Activated CD4-positive, alpha-beta T cell treated with anti-CD3 and anti-CD28 coated beads, Interleukin-2, Interleukin-6, amounts not matched to agents 100 ng/mL and 50 ng/mL, durations not matched to agents 16 hours and 8 hours (primary cell): ENCODE data around the gene ADAM12.

ENCODE experiments used
- DNase-seq: peaks from one replicate; pipeline ENCODE4 v3.0.0-alpha.2; 2020

The ADAM12 gene

GRCh38 chr10:126233182-126234148, 154.8 kb downstream of the ADAM12 start:
- no peak for DNase-seq

GRCh38 chr10:126230587-126230986, 157.7 kb downstream of the ADAM12 start:
- DNase-seq, result no peak

GRCh38 chr10:126229686-126230085, 158.6 kb downstream of the ADAM12 start:
- no peak for DNase-seq

- DNase-seq, result no peak
Observed at GRCh38 chr10:126227762-126228134, 160.5 kb downstream of the ADAM12 start.

GRCh38 chr10:126226988-126227761, 161.1 kb downstream of the ADAM12 start:
- no peak for DNase-seq

GRCh38 chr10:126226205-126226604, 162.1 kb downstream of the ADAM12 start:
- DNase-seq, result no peak

GRCh38 chr10:126225672-126226008, 162.6 kb downstream of the ADAM12 start:
- no peak for DNase-seq

- no peak for DNase-seq
Observed at GRCh38 chr10:126224967-126225671, 163.2 kb downstream of the ADAM12 start.

- no peak for DNase-seq
Observed at GRCh38 chr10:126223512-126224067, 164.7 kb downstream of the ADAM12 start.

GRCh38 chr10:126222736-126223511, 165.4 kb downstream of the ADAM12 start:
- DNase-seq, result no peak

- DNase-seq, result no peak
Observed at GRCh38 chr10:126221874-126222273, 166.4 kb downstream of the ADAM12 start.

GRCh38 chr10:126218778-126219649, 169.3 kb downstream of the ADAM12 start:
- no peak for DNase-seq

- no peak for DNase-seq
Observed at GRCh38 chr10:126218174-126218573, 170.1 kb downstream of the ADAM12 start.

GRCh38 chr10:126216632-126216961, 171.7 kb downstream of the ADAM12 start:
- DNase-seq, result no peak

GRCh38 chr10:126215746-126216631, 172.3 kb downstream of the ADAM12 start:
- DNase-seq, result no peak

GRCh38 chr10:126214679-126215078, 173.6 kb downstream of the ADAM12 start:
- DNase-seq, result no peak

- DNase-seq, result no peak
Observed at GRCh38 chr10:126214021-126214420, 174.3 kb downstream of the ADAM12 start.

- DNase-seq, result no peak
Observed at GRCh38 chr10:126212738-126213137, 175.5 kb downstream of the ADAM12 start.

GRCh38 chr10:126210051-126210651, 178.1 kb downstream of the ADAM12 start:
- DNase-seq, result no peak

GRCh38 chr10:126209451-126209850, 178.8 kb downstream of the ADAM12 start:
- DNase-seq, result no peak
